Measurements from ENCODE around the gene UGT1A8.

UGT1A8 gene

GRCh38 chr2:233791883-233792329 lies 174.5 kb downstream of the UGT1A8 start:
- no peak for TF ChIP-seq FOXM1 (IDR thresholded peaks at IDR 0.05; ENCODE audit: borderline replicate concordance)
- TF ChIP-seq TARDBP (IDR thresholded peaks at IDR 0.05): no peak
- no peak for TF ChIP-seq HDGF (IDR thresholded peaks at IDR 0.05; ENCODE audit: borderline replicate concordance)
- no peak for TF ChIP-seq BHLHE40 (IDR thresholded peaks at IDR 0.05; ENCODE audit: borderline replicate concordance)
- DNase-seq (ENCODE audit: extremely low spot score): no peak
- POLR2A ChIA-PET: no interaction called here
- CTCF ChIA-PET: no interaction called here

GRCh38 chr2:233792720-233793119 lies 175.3 kb downstream of the UGT1A8 start:
- no peak for DNase-seq (ENCODE audit: extremely low spot score)
- POLR2A ChIA-PET: no interaction called here
- CTCF ChIA-PET: no interaction called here
- TF ChIP-seq FOXA1 (IDR thresholded peaks at IDR 0.05): no peak
- TF ChIP-seq L3MBTL2 (conservative IDR thresholded peaks at IDR 0.05): no peak
- TF ChIP-seq FOXK2 (IDR thresholded peaks at IDR 0.05): no peak
- TF ChIP-seq HDGF (IDR thresholded peaks at IDR 0.05; ENCODE audit: borderline replicate concordance): no peak
- TF ChIP-seq BHLHE40 (IDR thresholded peaks at IDR 0.05; ENCODE audit: borderline replicate concordance): no peak
- TF ChIP-seq PKNOX1 (IDR thresholded peaks at IDR 0.05): no peak
- TF ChIP-seq TARDBP (IDR thresholded peaks at IDR 0.05): no peak
- no peak for TF ChIP-seq ELF4 (IDR thresholded peaks at IDR 0.05)
- no peak for TF ChIP-seq FOXM1 (IDR thresholded peaks at IDR 0.05; ENCODE audit: borderline replicate concordance)
- no peak for TF ChIP-seq ARNT (IDR thresholded peaks at IDR 0.05)
- no peak for TF ChIP-seq SUZ12 (IDR thresholded peaks at IDR 0.05)
- no peak for TF ChIP-seq CTBP1 (IDR thresholded peaks at IDR 0.05; ENCODE audit: borderline replicate concordance)
- no peak for TF ChIP-seq NFRKB (IDR thresholded peaks at IDR 0.05)
- TF ChIP-seq LEF1 (IDR thresholded peaks at IDR 0.05; ENCODE audit: borderline replicate concordance): no peak

- POLR2A ChIA-PET: no interaction called here
Measured at GRCh38 chr2:233793465-233794127, 176.2 kb downstream of the UGT1A8 start.

GRCh38 chr2:233794128-233794658 lies 176.8 kb downstream of the UGT1A8 start:
- CTCF ChIA-PET: no interaction called here
- TF ChIP-seq ARNT (IDR thresholded peaks at IDR 0.05): no peak
- no peak for TF ChIP-seq NFRKB (IDR thresholded peaks at IDR 0.05)
- TF ChIP-seq FOXM1 (IDR thresholded peaks at IDR 0.05; ENCODE audit: borderline replicate concordance): no peak
- no peak for TF ChIP-seq ELF4 (IDR thresholded peaks at IDR 0.05)
- TF ChIP-seq L3MBTL2 (conservative IDR thresholded peaks at IDR 0.05): no peak
- TF ChIP-seq SP1 (IDR thresholded peaks at IDR 0.05): no peak
- DNase-seq (ENCODE audit: extremely low spot score): no peak
- POLR2A ChIA-PET: no interaction called here

More at GRCh38 chr2:233793465-233794127, 176.2 kb downstream of the UGT1A8 start:
- CTCF ChIA-PET: no interaction called here
- DNase-seq (ENCODE audit: extremely low spot score): no peak
- no peak for TF ChIP-seq BHLHE40 (IDR thresholded peaks at IDR 0.05; ENCODE audit: borderline replicate concordance)
- no peak for TF ChIP-seq ARNT (IDR thresholded peaks at IDR 0.05)
- TF ChIP-seq ZNF384 (IDR thresholded peaks at IDR 0.05): no peak
- TF ChIP-seq ELF4 (IDR thresholded peaks at IDR 0.05): no peak
- no peak for TF ChIP-seq CTBP1 (IDR thresholded peaks at IDR 0.05; ENCODE audit: borderline replicate concordance)
- TF ChIP-seq PKNOX1 (IDR thresholded peaks at IDR 0.05): no peak
- TF ChIP-seq FOXA1 (IDR thresholded peaks at IDR 0.05): no peak
- no peak for TF ChIP-seq L3MBTL2 (conservative IDR thresholded peaks at IDR 0.05)
- no peak for TF ChIP-seq LEF1 (IDR thresholded peaks at IDR 0.05; ENCODE audit: borderline replicate concordance)
- no peak for TF ChIP-seq SUZ12 (IDR thresholded peaks at IDR 0.05)
- TF ChIP-seq HDGF (IDR thresholded peaks at IDR 0.05; ENCODE audit: borderline replicate concordance): no peak
- no peak for TF ChIP-seq NFRKB (IDR thresholded peaks at IDR 0.05)
- no peak for TF ChIP-seq FOXK2 (IDR thresholded peaks at IDR 0.05)
- no peak for TF ChIP-seq SP1 (IDR thresholded peaks at IDR 0.05)
- no peak for TF ChIP-seq FOXM1 (IDR thresholded peaks at IDR 0.05; ENCODE audit: borderline replicate concordance)
- TF ChIP-seq TARDBP (IDR thresholded peaks at IDR 0.05): no peak

GRCh38 chr2:233795735-233796171 lies 178.3 kb downstream of the UGT1A8 start:
- TF ChIP-seq ZNF384 (IDR thresholded peaks at IDR 0.05): no peak
- no peak for TF ChIP-seq FOXM1 (IDR thresholded peaks at IDR 0.05; ENCODE audit: borderline replicate concordance)
- CTCF ChIA-PET: no interaction called here
- no peak for DNase-seq (ENCODE audit: extremely low spot score)
- POLR2A ChIA-PET: no interaction called here

- ChIA-PET CTCF (no interaction called here), POLR2A (no interaction called here)
- no peak for TF ChIP-seq NFRKB (IDR thresholded peaks at IDR 0.05)
- no peak for TF ChIP-seq CTBP1 (IDR thresholded peaks at IDR 0.05; ENCODE audit: borderline replicate concordance)
- no peak for TF ChIP-seq PKNOX1 (IDR thresholded peaks at IDR 0.05)
- TF ChIP-seq HDGF (IDR thresholded peaks at IDR 0.05; ENCODE audit: borderline replicate concordance): no peak
- no peak for TF ChIP-seq TARDBP (IDR thresholded peaks at IDR 0.05)
- TF ChIP-seq FOXM1 (IDR thresholded peaks at IDR 0.05; ENCODE audit: borderline replicate concordance): no peak
- no peak for TF ChIP-seq ZNF384 (IDR thresholded peaks at IDR 0.05)
- TF ChIP-seq FOXA1 (IDR thresholded peaks at IDR 0.05): no peak
- no peak for TF ChIP-seq FOXK2 (IDR thresholded peaks at IDR 0.05)
- TF ChIP-seq ELF4 (IDR thresholded peaks at IDR 0.05): no peak
- no peak for TF ChIP-seq ARNT (IDR thresholded peaks at IDR 0.05)
- no peak for DNase-seq (ENCODE audit: extremely low spot score)
Measured at GRCh38 chr2:233796254-233796653, 178.8 kb downstream of the UGT1A8 start.
